ENCODE measurements around the gene EVC2.

EVC2 gene

DNA sequence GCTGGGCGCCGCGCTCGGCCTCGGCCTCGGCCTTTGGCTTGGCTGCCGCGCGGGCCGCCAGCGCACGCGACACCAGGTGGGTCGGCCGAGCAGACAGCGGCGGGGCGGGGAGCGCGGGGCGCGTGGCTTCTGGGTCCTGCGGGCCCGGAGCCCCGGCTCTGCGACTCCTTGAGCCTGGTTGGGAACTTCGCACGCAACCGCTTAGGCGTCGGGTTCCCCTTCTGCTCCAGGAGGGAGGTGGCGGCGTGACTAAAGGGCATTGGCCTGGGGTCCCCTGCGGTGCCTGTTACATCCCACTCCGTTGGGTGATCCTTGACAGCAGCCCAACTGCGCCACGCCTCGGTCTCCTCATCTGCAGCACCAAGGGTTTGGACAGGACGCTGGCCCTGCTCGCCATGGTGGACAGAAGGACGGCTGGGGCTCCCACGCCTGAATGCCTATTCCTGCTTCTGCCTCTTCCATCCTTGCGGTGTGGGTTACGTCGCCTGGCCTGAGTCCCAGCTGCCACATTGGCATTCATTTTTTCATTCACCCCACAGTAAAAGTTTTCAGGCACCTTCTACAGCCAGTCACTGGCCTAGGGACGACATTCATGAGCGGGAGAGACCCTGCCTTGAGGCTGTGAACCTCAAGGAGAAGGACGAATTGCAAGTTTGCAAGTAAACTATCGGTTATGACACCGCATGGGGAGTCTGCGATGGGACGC is 3.3 kb upstream of the EVC2 start:
- Histone ChIP-seq H3K4me1 (ENCODE audit: control insufficient read depth, insufficient read depth, low read length) (peaks cover 46% of the 10 kb centered on the region), H3K27me3 (ENCODE audit: control insufficient read depth in 1 of 2, insufficient read depth in 2 of 2, low read length in 2 of 2) (no peaks in the 10 kb centered on the region), H3K27ac (ENCODE audit: low read length) (no peak overlapping the region), H3K9me3 (ENCODE audit: control insufficient read depth in 2 of 2, low read length in 2 of 2) (peaks cover 4% of the 10 kb centered on the region in 2 donors), H3K9ac (ENCODE audit: low read length in 2 of 2) (peak overlapping the region; percentile 48 to 73), H3K36me3 (ENCODE audit: control insufficient read depth in 2 of 2, insufficient read depth in 2 of 2, low read length in 2 of 2) (no peaks in the 10 kb centered on the region), H3K4me3 (ENCODE audit: low read length in 2 of 2) (peak overlapping the region; percentile 83 to 86)

DNA sequence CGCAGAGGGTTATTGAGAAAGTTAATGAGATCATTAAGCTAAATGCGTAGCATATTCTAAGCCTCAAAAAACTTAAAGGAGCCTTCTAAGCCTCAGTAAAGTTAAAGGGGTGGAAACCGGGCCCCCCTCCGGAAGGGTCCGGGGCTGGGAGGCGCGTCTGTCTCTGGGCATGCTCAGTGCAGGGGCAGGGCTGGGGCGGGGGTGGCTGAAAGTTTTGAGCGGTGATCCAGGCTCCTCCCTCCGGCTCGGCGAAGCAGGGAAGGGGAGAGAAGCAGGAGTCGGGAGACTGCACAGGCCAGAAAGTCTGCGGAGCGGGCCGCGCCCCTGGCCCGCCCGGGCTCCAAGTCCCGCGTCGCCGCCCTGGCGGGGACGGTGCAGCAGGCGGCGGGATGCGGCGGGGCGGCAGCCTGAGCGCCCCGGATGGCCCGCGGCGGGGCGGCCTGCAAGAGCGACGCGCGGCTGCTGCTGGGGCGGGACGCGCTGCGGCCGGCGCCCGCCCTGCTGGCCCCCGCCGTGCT is 2.7 kb upstream of the EVC2 start, which contains the start of gene EVC:
EVC (plus strand) TSS at position 241 of the 518 bp plus-strand sequence; CDS start at position 421, 180 bp downstream.
- peak within 1 kb of the TSS; percentile 48 to 73 for H3K9ac ChIP-seq (ENCODE audit: low read length in 2 of 2)
- peaks cover 48% of the 10 kb centered on the region for H3K4me1 ChIP-seq (ENCODE audit: control insufficient read depth, insufficient read depth, low read length)
- H3K4me3 ChIP-seq (ENCODE audit: low read length in 2 of 2): peak within 1 kb of the TSS; percentile 83 to 86
- H3K9me3 ChIP-seq (ENCODE audit: control insufficient read depth in 2 of 2, low read length in 2 of 2): peaks cover 4% of the 10 kb centered on the region in 2 donors
- H3K36me3 ChIP-seq (ENCODE audit: control insufficient read depth in 2 of 2, insufficient read depth in 2 of 2, low read length in 2 of 2): no peaks in the 10 kb centered on the region
- H3K27me3 ChIP-seq (ENCODE audit: control insufficient read depth in 1 of 2, insufficient read depth in 2 of 2, low read length in 2 of 2): no peaks in the 10 kb centered on the region
- peak within 1 kb of the TSS; percentile 80 for H3K27ac ChIP-seq (ENCODE audit: low read length)

DNA sequence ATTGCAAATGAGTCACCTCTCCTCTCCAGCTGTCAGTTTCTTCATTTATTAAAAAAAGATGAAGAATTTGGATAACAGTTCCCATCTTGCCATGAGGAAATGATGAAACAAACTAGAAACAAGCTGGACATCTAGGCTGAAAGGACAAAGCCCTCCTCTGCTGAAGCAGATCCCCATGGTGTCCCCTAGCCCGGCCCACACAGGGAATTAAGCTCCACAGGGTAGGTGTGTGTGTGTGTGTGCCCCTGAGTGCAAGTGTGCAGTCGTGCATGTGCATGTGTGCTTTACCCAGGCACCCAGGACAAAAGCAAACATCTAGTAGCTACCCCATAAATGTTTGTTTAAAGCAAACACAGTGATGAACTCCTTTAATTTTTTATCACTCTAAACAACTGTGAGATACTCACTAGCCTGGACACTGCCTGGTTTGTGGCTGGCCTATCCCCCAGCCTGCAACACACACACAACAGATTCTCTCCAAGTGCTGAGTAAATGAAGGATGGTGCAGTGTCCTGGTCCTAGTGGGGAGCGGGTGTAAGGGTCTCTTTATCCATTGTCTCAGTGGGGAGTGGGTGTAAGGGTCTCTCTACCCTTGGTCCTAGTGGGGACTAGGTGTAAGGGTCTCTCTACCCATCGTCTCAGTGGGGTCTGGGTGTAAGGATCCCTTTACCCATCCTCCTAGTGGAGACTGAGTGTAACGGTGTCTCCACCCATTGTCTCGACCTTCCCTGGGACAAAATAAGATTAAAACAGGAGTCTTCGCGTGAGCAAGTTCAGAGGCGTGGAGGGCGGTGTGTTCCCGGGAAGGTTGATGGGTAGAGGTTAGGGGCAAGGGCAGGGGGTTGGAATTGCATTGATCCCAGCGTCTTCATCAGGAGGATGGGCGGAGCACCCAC is 2.0 kb upstream of the EVC2 start:
- Histone ChIP-seq H3K27me3 (ENCODE audit: control insufficient read depth in 1 of 2, insufficient read depth in 2 of 2, low read length in 2 of 2) (no peaks in the 10 kb centered on the region), H3K4me3 (ENCODE audit: low read length in 2 of 2) (peak overlapping the region; percentile 48 to 86), H3K4me1 (ENCODE audit: control insufficient read depth, insufficient read depth, low read length) (peaks cover 51% of the 10 kb centered on the region), H3K9me3 (ENCODE audit: control insufficient read depth in 2 of 2, low read length in 2 of 2) (peaks cover 3% of the 10 kb centered on the region in 2 donors), H3K36me3 (ENCODE audit: control insufficient read depth in 2 of 2, insufficient read depth in 2 of 2, low read length in 2 of 2) (no peaks in the 10 kb centered on the region), H3K9ac (ENCODE audit: low read length in 2 of 2) (peak overlapping the region; percentile 42 to 68), H3K27ac (ENCODE audit: low read length) (peak overlapping the region; percentile 80)

DNA sequence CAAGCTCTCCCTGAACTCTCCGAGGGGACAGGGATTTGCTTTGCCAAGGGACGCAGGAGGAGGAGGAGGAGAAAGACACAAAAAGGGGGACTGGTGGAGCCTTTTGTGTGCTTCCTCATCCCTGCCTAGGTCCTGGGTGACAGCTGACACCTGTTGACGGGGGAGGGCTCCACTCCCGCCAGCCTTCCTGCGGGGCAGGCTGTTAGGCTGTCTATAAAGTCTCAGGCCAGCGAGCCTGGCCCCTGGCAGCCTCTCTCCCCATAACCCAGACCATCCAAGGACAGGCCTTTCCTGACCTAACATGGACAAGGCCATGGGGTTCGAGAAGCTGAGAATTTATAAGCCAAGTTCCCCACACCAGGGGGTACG is 832 bp upstream of the EVC2 start:
- peaks cover 51% of the 10 kb centered on the region for H3K4me1 ChIP-seq (ENCODE audit: control insufficient read depth, insufficient read depth, low read length)
- H3K27ac ChIP-seq (ENCODE audit: low read length): peak overlapping the region; percentile 81
- peak overlapping the region; percentile 80 to 88 for H3K9ac ChIP-seq (ENCODE audit: low read length in 2 of 2)
- peak overlapping the region in 1 of 2 donors; percentile 85 for H3K4me3 ChIP-seq (ENCODE audit: low read length in 2 of 2)
- peaks cover 3 to 4% of the 10 kb centered on the region in 2 donors for H3K36me3 ChIP-seq (ENCODE audit: control insufficient read depth in 2 of 2, insufficient read depth in 2 of 2, low read length in 2 of 2)
- no peaks in the 10 kb centered on the region for H3K27me3 ChIP-seq (ENCODE audit: control insufficient read depth in 1 of 2, insufficient read depth in 2 of 2, low read length in 2 of 2)
- H3K9me3 ChIP-seq (ENCODE audit: control insufficient read depth in 2 of 2, low read length in 2 of 2): no peaks in the 10 kb centered on the region

DNA sequence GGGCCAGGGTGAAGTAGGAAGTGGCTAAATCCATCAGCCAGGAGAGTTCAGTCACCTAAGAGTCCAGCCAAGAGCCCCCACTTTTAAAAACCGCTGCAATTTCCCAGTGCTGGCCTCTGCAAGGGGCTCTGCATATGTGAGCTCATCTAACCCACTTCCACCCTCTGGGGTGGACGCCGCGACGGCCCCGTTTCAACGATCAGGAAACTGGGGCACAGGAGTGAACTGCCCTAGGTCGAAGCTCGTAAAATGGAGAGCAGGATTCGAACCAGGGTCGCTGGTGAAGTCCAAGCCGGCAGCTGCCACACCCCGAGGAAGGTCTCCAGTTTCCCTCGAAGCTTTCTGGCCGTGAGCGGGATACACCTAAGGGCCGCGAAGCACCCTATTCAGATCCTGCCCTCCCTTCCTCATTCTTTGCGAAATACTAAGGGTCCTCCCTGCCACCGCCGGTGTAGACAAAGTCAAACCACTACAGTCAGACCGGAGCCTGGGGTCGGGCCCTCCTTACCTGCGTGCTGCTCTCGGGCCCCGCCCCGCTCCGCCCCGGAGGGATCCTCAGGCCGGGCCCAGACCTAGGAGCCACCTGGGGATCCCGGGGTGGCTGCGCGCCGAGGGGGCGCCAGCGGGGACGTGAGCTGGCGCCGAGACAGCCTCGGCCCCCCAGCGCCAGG is 446 bp downstream of the EVC2 start:
- Histone ChIP-seq H3K36me3 (ENCODE audit: control insufficient read depth in 2 of 2, insufficient read depth in 2 of 2, low read length in 2 of 2) (peaks cover 7% of the 10 kb centered on the region in 2 donors), H3K9me3 (ENCODE audit: control insufficient read depth in 2 of 2, low read length in 2 of 2) (no peaks in the 10 kb centered on the region), H3K9ac (ENCODE audit: low read length in 2 of 2) (peak overlapping the region; percentile 80 to 88), H3K27me3 (ENCODE audit: control insufficient read depth in 1 of 2, insufficient read depth in 2 of 2, low read length in 2 of 2) (no peaks in the 10 kb centered on the region), H3K4me1 (ENCODE audit: control insufficient read depth, insufficient read depth, low read length) (peaks cover 50% of the 10 kb centered on the region), H3K4me3 (ENCODE audit: low read length in 2 of 2) (peak overlapping the region; percentile 85 to 86), H3K27ac (ENCODE audit: low read length) (peak overlapping the region; percentile 81)

DNA sequence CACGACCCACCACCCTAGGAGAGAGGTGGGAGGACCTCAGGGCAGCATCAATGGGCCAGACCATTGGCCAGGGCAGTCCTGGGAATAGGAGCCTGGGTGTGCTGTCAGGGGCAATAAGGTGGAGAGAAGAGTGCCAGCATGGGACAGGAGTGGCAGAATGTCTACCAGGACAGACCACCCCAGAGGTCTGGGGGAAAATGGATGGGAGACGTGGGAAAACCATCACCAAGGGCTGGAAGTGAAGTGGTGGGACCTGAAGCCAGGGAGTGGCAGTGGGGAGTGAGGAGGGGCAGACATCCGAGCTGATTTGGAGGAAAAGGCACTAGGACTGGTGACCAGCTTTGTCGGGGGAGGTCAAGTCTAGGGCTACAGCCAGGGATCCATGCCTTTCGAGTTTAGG is 993 bp downstream of the EVC2 start:
- peak overlapping the region; percentile 85 to 86 for H3K4me3 ChIP-seq (ENCODE audit: low read length in 2 of 2)
- peaks cover 7 to 8% of the 10 kb centered on the region in 2 donors for H3K36me3 ChIP-seq (ENCODE audit: control insufficient read depth in 2 of 2, insufficient read depth in 2 of 2, low read length in 2 of 2)
- no peaks in the 10 kb centered on the region for H3K9me3 ChIP-seq (ENCODE audit: control insufficient read depth in 2 of 2, low read length in 2 of 2)
- no peaks in the 10 kb centered on the region for H3K27me3 ChIP-seq (ENCODE audit: control insufficient read depth in 1 of 2, insufficient read depth in 2 of 2, low read length in 2 of 2)
- peak overlapping the region; percentile 80 to 88 for H3K9ac ChIP-seq (ENCODE audit: low read length in 2 of 2)
- peaks cover 45% of the 10 kb centered on the region for H3K4me1 ChIP-seq (ENCODE audit: control insufficient read depth, insufficient read depth, low read length)
- H3K27ac ChIP-seq (ENCODE audit: low read length): no peak overlapping the region

DNA sequence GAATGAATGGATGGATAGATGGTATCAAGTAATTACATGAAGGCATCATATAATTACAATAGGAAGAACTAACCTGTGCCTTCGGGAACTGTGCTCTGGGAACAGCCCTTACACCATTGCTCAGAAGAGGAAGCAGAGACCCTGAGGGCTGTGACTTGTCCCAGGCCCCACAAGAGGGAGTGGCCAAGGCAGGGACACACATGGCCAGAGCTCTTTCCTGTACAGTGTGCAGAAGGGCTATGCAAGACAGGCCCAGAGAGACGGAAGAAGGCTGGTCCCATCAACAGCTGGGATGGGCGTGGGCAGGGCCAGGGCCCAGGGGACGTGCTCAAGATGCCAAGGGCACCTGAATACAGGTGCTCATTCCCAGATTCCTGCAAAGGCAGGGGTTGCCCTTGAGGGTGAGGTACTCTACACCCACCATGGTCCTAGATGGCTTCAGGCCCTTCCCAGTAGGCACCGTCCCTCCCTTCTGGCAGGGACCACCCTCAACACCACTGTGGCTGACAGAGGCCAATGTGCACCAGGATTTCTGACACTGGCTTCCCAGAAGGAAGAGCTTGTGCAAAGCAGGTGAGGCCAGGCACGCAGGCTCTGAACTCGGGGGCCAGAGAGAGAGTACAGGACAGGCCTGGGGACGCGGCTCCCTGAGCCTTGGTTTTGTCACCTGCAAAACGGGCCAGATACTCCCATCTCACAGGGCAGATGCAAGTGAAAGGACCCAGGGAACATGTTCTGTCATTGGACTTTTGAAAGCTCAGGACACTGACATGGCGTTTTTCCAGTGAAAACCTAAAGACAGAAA is 1.7 kb downstream of the EVC2 start:
- Histone ChIP-seq H3K27ac (ENCODE audit: low read length) (no peak overlapping the region), H3K27me3 (ENCODE audit: control insufficient read depth in 1 of 2, insufficient read depth in 2 of 2, low read length in 2 of 2) (no peaks in the 10 kb centered on the region), H3K4me3 (ENCODE audit: low read length in 2 of 2) (peak overlapping the region in 1 of 2 donors; percentile 85), H3K4me1 (ENCODE audit: control insufficient read depth, insufficient read depth, low read length) (peaks cover 38% of the 10 kb centered on the region), H3K36me3 (ENCODE audit: control insufficient read depth in 2 of 2, insufficient read depth in 2 of 2, low read length in 2 of 2) (peaks cover 12% of the 10 kb centered on the region in 2 donors), H3K9me3 (ENCODE audit: control insufficient read depth in 2 of 2, low read length in 2 of 2) (no peaks in the 10 kb centered on the region), H3K9ac (ENCODE audit: low read length in 2 of 2) (no peak overlapping the region)

DNA sequence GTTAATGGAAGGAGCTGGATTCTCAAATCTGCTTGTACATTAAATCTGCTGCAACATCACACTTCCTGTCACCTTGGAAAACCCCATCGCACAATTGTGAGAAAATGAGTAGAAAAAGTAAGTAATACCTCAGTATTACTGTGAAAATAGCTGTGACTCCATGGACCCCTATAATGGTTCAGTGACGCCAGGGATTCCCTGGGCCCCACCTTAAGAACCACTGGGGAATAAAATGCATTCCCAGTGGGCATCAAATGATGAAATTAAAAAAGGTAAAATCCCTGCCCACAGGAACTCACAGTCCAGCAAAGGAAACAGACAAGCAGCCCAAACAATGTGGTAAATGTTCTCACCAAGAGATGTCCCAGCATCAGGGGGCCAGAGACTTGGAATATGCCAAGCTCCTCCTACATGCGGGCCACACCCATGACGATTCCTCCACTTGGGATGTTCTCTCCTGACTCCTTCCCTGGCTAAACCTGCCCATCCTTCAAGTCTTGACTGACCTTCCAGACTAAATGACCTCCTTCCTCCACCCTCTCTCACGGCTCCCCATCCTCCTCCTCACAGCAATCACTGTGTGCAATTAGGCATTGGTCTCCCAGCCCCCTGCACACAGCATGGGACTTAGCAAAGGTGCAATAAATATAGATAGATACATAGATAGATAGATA is 2.6 kb downstream of the EVC2 start:
- Histone ChIP-seq H3K9ac (ENCODE audit: low read length in 2 of 2) (no peak overlapping the region), H3K27ac (ENCODE audit: low read length) (no peak overlapping the region), H3K27me3 (ENCODE audit: control insufficient read depth in 1 of 2, insufficient read depth in 2 of 2, low read length in 2 of 2) (no peaks in the 10 kb centered on the region), H3K36me3 (ENCODE audit: control insufficient read depth in 2 of 2, insufficient read depth in 2 of 2, low read length in 2 of 2) (peaks cover 12% of the 10 kb centered on the region in 2 donors), H3K9me3 (ENCODE audit: control insufficient read depth in 2 of 2, low read length in 2 of 2) (no peaks in the 10 kb centered on the region), H3K4me1 (ENCODE audit: control insufficient read depth, insufficient read depth, low read length) (peaks cover 37% of the 10 kb centered on the region), H3K4me3 (ENCODE audit: low read length in 2 of 2) (no peak overlapping the region)

DNA sequence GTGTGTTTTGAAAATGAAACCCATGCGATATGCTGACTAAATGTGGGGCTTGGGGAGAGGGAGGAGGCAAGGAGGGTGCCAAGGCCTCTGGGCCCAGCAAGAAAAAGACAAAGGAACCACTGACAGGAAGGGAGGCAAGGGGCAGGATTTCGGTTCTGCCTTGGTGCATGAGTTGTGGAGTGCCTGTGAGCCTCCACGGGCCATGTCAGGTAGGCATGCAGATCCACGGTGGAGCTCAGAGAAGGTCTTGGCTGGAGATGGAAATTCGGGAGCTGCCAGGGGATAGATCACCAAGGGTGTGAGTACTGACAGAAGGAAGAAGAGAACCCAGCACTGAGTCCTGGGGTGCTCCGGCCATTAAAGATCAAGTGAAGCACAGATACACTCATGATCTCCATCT is 4.1 kb downstream of the EVC2 start:
- Histone ChIP-seq H3K36me3 (ENCODE audit: control insufficient read depth in 2 of 2, insufficient read depth in 2 of 2, low read length in 2 of 2) (peaks cover 12% of the 10 kb centered on the region in 2 donors), H3K9me3 (ENCODE audit: control insufficient read depth in 2 of 2, low read length in 2 of 2) (no peaks in the 10 kb centered on the region), H3K9ac (ENCODE audit: low read length in 2 of 2) (no peak overlapping the region), H3K4me3 (ENCODE audit: low read length in 2 of 2) (no peak overlapping the region), H3K27ac (ENCODE audit: low read length) (no peak overlapping the region), H3K4me1 (ENCODE audit: control insufficient read depth, insufficient read depth, low read length) (peaks cover 29% of the 10 kb centered on the region), H3K27me3 (ENCODE audit: control insufficient read depth in 1 of 2, insufficient read depth in 2 of 2, low read length in 2 of 2) (no peaks in the 10 kb centered on the region)

Data from stomach smooth muscle (tissue), 2 donors.